Parietal lobe (tissue), 1 donor: ENCODE data around the gene TMEM87B. TPM values are rescaled to one million over a fixed set of nuclear protein-coding genes. Genes with fewer than 3 reads are reported as not detected.

Experiments used
- total RNA-seq: library from RNA; depleted of rRNA; stranded (reverse); fragments of >200 nt; gene quantifications from one replicate; pipeline ENCODE4 v1.2.3, GENCODE V29; 2014

Gene TMEM87B
- total RNA-seq: 10.0 TPM

GRCh38 chr2:112054847-112055729 is at the start of gene TMEM87B:
TSS of gene TMEM87B (plus strand) at chr2:112055269. CDS start at chr2:112055592, 323 bp downstream.

GRCh38 chr2:112138159-112139032 is 83.3 kb downstream of the TMEM87B start, which contains the start of gene FBLN7:
TSS of gene FBLN7 (plus strand) at chr2:112138385. CDS start at chr2:112138656, 271 bp downstream.

Other genes starting within 250 kb of the TMEM87B start
- 93.6 TPM for gene ANAPC1, start 171.1 kb upstream of the TMEM87B start, total RNA-seq
- 5.9 TPM for gene MERTK, start 156.7 kb upstream of the TMEM87B start, total RNA-seq
- gene FBLN7, start 83.1 kb downstream of the TMEM87B start, total RNA-seq: 2.5 TPM
- 88.0 TPM for gene ZC3H8, start 199.8 kb downstream of the TMEM87B start, total RNA-seq
- 40.1 TPM for gene ZC3H6, start 220.3 kb downstream of the TMEM87B start, total RNA-seq